Omental fat pad (tissue), 4 donors: ENCODE measurements around the gene PROM1. TPM values are rescaled to one million over a fixed set of nuclear protein-coding genes. Genes with fewer than 3 reads are reported as not detected.
A peak's percentile ranks its signal among the peaks of the same experiment; 100 is the strongest.

Experiments
- ATAC-seq: fragments of 150-250 bp; one replicate; pipeline ENCODE4 v1.9.1; 2016; ENCODE audit warnings: mild to moderate bottlenecking, moderate library complexity; ENCODE audit not compliant: low FRiP score
- DNase-seq: peaks from one replicate; pipeline ENCODE4 v3.0.0-alpha.2; 2019; ENCODE audit warnings: low spot score
- total RNA-seq, 4 donors: library from RNA; depleted of rRNA; stranded (reverse); fragments of >200 nt; gene quantifications; one replicate each; pipeline ENCODE4 v1.1.0, GENCODE V29; 2016
- TF ChIP-seq, protein P1 (sequence below), 3 donors: fragments of 450-650 bp; IDR thresholded peaks; one replicate each; pipeline ENCODE4 v1.5.1; 2016 to 2017; ENCODE audit warnings: antibody characterized with exemption in 3 of 3, mild to moderate bottlenecking in 3 of 3, moderate library complexity in 2 of 3

The PROM1 gene
- total RNA-seq, 4 donors from 2014 or later: 0.09 TPM; not detected in 3

DNA sequence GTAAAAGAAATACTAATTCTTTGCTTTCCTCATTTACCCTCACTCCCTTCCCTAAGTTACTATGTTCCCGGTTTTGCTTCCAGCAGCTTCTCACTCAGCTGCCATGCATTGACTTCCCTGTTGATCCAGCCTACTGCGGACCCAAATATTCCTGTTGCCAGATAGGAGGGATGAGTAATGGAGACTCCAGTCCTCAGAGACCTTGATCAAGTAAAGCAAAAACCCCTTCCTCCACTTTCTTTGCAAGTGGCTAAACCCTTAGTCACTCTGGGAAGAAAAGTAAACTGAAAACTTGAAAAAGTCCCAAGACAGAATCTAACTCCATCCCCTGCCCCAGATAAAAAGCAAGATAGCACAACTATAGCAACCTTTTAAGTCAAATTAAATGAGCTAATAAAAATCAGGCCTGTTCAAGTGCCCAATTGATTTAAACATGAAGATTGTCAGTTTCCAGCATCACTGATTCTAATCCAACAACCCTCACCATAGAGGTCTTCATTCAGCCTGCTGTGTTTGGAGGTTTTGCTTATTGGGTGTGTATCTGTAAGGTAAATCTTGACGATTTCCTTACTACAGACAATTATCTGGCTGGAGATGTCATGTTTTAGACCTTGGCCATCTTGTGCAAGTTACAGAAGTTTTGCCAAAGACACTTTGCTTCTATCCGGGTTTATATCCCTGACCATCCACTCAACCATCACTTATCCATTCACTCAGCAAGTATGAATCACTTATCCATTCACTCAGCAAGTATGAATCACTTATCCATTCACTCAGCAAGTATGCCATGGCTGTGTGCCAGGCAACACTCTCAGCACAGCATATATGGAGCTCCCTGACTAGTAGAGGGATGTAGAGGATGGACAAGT lies 162.9 kb downstream of the PROM1 start:
- TF ChIP-seq, protein P1, sequence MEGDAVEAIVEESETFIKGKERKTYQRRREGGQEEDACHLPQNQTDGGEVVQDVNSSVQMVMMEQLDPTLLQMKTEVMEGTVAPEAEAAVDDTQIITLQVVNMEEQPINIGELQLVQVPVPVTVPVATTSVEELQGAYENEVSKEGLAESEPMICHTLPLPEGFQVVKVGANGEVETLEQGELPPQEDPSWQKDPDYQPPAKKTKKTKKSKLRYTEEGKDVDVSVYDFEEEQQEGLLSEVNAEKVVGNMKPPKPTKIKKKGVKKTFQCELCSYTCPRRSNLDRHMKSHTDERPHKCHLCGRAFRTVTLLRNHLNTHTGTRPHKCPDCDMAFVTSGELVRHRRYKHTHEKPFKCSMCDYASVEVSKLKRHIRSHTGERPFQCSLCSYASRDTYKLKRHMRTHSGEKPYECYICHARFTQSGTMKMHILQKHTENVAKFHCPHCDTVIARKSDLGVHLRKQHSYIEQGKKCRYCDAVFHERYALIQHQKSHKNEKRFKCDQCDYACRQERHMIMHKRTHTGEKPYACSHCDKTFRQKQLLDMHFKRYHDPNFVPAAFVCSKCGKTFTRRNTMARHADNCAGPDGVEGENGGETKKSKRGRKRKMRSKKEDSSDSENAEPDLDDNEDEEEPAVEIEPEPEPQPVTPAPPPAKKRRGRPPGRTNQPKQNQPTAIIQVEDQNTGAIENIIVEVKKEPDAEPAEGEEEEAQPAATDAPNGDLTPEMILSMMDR (IDR thresholded peaks at IDR 0.05): no peak
- DNase-seq (peak; percentile 90), ATAC-seq (peak; percentile 96)

DNA sequence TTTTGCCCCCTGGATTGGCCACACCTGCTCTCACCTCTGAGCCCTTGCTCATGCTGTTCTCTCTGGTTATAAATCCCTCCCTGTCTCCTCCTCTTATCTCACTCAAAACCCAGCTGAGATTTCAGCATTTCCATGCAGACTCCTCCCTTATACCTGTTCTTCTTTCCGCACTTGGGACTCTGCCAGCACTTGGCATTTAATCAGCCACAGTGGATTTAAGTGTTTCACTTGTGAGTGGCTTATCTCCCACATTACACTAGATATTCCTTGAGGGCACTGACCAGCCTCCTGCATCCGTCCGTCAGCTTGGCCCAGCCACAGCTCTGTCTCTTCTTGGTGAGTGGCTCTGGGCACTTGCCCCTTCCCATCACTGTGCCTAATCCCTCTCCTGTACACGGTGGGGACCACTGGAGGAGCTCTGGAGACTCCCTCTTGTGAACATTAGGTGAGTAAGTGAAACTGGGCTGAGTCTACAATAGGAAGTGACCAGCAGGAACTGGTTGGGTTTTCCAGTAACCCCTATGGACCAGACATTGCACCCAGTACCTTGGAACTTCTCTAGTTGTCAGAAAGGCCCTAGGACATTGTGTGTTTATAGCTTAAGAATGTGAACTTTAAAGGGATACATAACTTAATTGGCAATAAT lies 165.2 kb downstream of the PROM1 start:
- TF ChIP-seq, protein P1 (IDR thresholded peaks at IDR 0.05): no peak
- peak; percentile 29 for ATAC-seq
- no peak for DNase-seq

Other genes starting within 250 kb of the PROM1 start
- 10 to 100 TPM in 1 of 4 donors, 1 to 10 TPM in 2, under 1 TPM in 1; 0.50 to 25.8 (median 1.9) TPM for gene FGFBP1, start 145.3 kb downstream of the PROM1 start, total RNA-seq
- 10 to 100 TPM in 3 of 4 donors, 1 to 10 TPM in 1; 4.7 to 34.8 (median 20.9) TPM for gene FGFBP2, start 120.8 kb downstream of the PROM1 start, total RNA-seq
- gene TAPT1, start 142.4 kb upstream of the PROM1 start, total RNA-seq: 10 to 100 TPM; 21.5 to 31.9 (median 28.6) TPM